SK-N-SH (cell line): ENCODE data around the gene FAM222B. TPM values are rescaled to one million over a fixed set of nuclear protein-coding genes. Genes with fewer than 3 reads are reported as not detected.

Source experiments
- CTCF ChIA-PET: fragments of 300-600, 350-600 bp; formaldehyde crosslinking; extraction: SDS; loops from one replicate; lab custom pipeline; 2021; lab: Yijun Ruan, JAX
- POLR2A ChIA-PET: fragments of 350-600 bp; sonication (Branson Sonifier 250); formaldehyde crosslinking; extraction: SDS; loops from one replicate; lab custom pipeline; 2020; ENCODE audit warnings: antibody characterized with exemption, inconsistent platforms; lab: Yijun Ruan, JAX
- DNase-seq: peaks from one replicate; pipeline ENCODE4 v3.0.0; 2012
- H2AFZ ChIP-seq: fragments of 200-600 bp; sonication (generic); 2 replicates; pipeline ENCODE4 v1.8.1; 2016; ENCODE audit warnings: antibody characterized with exemption, mild to moderate bottlenecking, low read depth
- H3F3A ChIP-seq: fragments of 200-600 bp; sonication (generic); replicated peaks from 2 replicates; pipeline ENCODE3; 2016; ENCODE audit warnings: antibody characterized with exemption, mild to moderate bottlenecking; ENCODE audit not compliant: insufficient read depth
- H3K27ac ChIP-seq, 2 experiments: fragments of 200-500 bp in 1 of 2; fragments of 200-600 bp in 1 of 2; sonication (Bioruptor generic) in 1 of 2; sonication (generic), shearing (Covaris generic) in 1 of 2; 2 replicates each; pipeline versions ENCODE4 v1.5.1 to v1.6.1; 2014 to 2016; ENCODE audit warnings: low read depth in 2 of 2, inconsistent platforms in 1 of 2, low read length in 1 of 2, mild to moderate bottlenecking in 1 of 2, mixed read lengths in 1 of 2
- H3K27me3 ChIP-seq: fragments of 200-600 bp; sonication (generic), shearing (Covaris generic); 2 replicates; pipeline ENCODE4 v1.6.1; 2016; ENCODE audit warnings: mixed run types; ENCODE audit not compliant: insufficient read depth
- H3K36me3 ChIP-seq, 2 experiments: fragments of 200-500 bp in 1 of 2; fragments of 200-600 bp in 1 of 2; sonication (Bioruptor generic) in 1 of 2; sonication (generic) in 1 of 2; replicated peaks in 1 of 2; 2 replicates each; pipeline versions ENCODE3 to v1.5.1; 2014 to 2016; ENCODE audit warnings: low read length in 1 of 2, mild to moderate bottlenecking in 1 of 2; ENCODE audit not compliant: insufficient read depth in 2 of 2, control insufficient read depth in 1 of 2
- H3K4me1 ChIP-seq, 2 experiments: fragments of 200-500 bp in 1 of 2; fragments of 200-600 bp in 1 of 2; sonication (Bioruptor generic) in 1 of 2; sonication (generic), shearing (Covaris generic) in 1 of 2; 2 replicates each; pipeline versions ENCODE4 v1.5.1 to v1.6.1; 2014 to 2016; ENCODE audit warnings: low read depth in 1 of 2, low read length in 1 of 2, mixed run types in 1 of 2; ENCODE audit not compliant: insufficient read depth in 2 of 2, control insufficient read depth in 1 of 2
- H3K4me2 ChIP-seq: fragments of 200-600 bp; sonication (generic), shearing (Covaris generic); 2 replicates; pipeline ENCODE4 v1.6.1; 2017; ENCODE audit warnings: mixed run types
- H3K4me3 ChIP-seq, 2 experiments: fragments of 200-500 bp in 1 of 2; fragments of 200-600 bp in 1 of 2; sonication (Bioruptor generic) in 1 of 2; sonication (generic), shearing (Covaris generic) in 1 of 2; 2 replicates each; pipeline versions ENCODE4 v1.5.1 to v1.8.1; 2014 to 2016; ENCODE audit warnings: low read depth in 2 of 2, inconsistent platforms in 1 of 2, low read length in 1 of 2, mild to moderate bottlenecking in 1 of 2, mixed read lengths in 1 of 2, moderate library complexity in 1 of 2
- H3K79me2 ChIP-seq: fragments of 200-600 bp; sonication (generic); 2 replicates; pipeline ENCODE4 v1.8.1; 2017; ENCODE audit warnings: mild to moderate bottlenecking; ENCODE audit not compliant: insufficient read depth
- H3K9ac ChIP-seq: fragments of 200-600 bp; sonication (generic); 2 replicates; pipeline ENCODE4 v1.6.1; 2017; ENCODE audit warnings: mixed run types
- H3K9me2 ChIP-seq: fragments of 200-600 bp; sonication (generic); 2 replicates; pipeline ENCODE4 v1.6.1; 2017; ENCODE audit warnings: mixed run types
- H3K9me3 ChIP-seq: fragments of 200-600 bp; sonication (generic); 2 replicates; pipeline ENCODE4 v1.6.1; 2017; ENCODE audit warnings: mixed run types, mild to moderate bottlenecking, moderate library complexity
- H4K20me1 ChIP-seq: fragments of 200-600 bp; sonication (generic); 2 replicates; pipeline ENCODE4 v1.6.1; 2017; ENCODE audit warnings: mild to moderate bottlenecking, mixed run types; ENCODE audit not compliant: insufficient read depth
- EP300 ChIP-seq, 2 experiments: IDR thresholded peaks; 2 replicates each; pipeline versions ENCODE4 v1.4.0 to v1.6.1; 2012; ENCODE audit warnings: borderline replicate concordance in 1 of 2, low read depth in 1 of 2, low read length in 1 of 2
- EZH2phosphoT487 ChIP-seq: fragments of 200-600 bp; sonication (generic); IDR thresholded peaks from 2 replicates; pipeline ENCODE4 v1.6.1; 2017; ENCODE audit warnings: low read depth, mixed run types, mild to moderate bottlenecking, antibody characterized with exemption, moderate library complexity, borderline replicate concordance
- FOSL2 ChIP-seq: IDR thresholded peaks from 2 replicates; pipeline ENCODE4 v1.4.0; 2012; ENCODE audit warnings: low read depth, mild to moderate bottlenecking, moderate library complexity, borderline replicate concordance
- FOXM1 ChIP-seq: IDR thresholded peaks from 2 replicates; pipeline ENCODE4 v1.4.0; 2012; ENCODE audit warnings: low read depth, mild to moderate bottlenecking
- GABPA ChIP-seq: IDR thresholded peaks from 2 replicates; pipeline ENCODE4 v1.4.0; 2012; ENCODE audit warnings: low read depth, mild to moderate bottlenecking
- JUND ChIP-seq: IDR thresholded peaks from 2 replicates; pipeline ENCODE4 v1.4.0; 2012
- MEF2A ChIP-seq: IDR thresholded peaks from 2 replicates; pipeline ENCODE4 v1.4.0; 2012; ENCODE audit warnings: low read depth, borderline replicate concordance
- NRF1 ChIP-seq: IDR thresholded peaks from 2 replicates; pipeline ENCODE4 v1.6.1; 2012; ENCODE audit warnings: low read depth, mild to moderate bottlenecking, low read length
- RCOR1 ChIP-seq: fragments of 150-350 bp; IDR thresholded peaks from 2 replicates; pipeline ENCODE4 v1.6.1; 2017; ENCODE audit warnings: antibody characterized with exemption, low read length
- RFX5 ChIP-seq: IDR thresholded peaks from 2 replicates; pipeline ENCODE4 v1.6.1; 2012; ENCODE audit warnings: mild to moderate bottlenecking, improper control_type of control experiment, low read length
- RXRA ChIP-seq: IDR thresholded peaks from 2 replicates; pipeline ENCODE4 v1.4.0; 2012; ENCODE audit warnings: low read depth, mild to moderate bottlenecking, borderline replicate concordance
- SMC3 ChIP-seq: IDR thresholded peaks from 2 replicates; pipeline ENCODE4 v1.6.1; 2012; ENCODE audit warnings: low read depth, low read length, improper control_type of control experiment
- WGBS: methylation state at CpG from one replicate; pipeline ENCODE4 v1.1.6; 2017; ENCODE audit warnings: low lambda C conversion rate; 5-methylcytosine and 5-hydroxymethylcytosine counted together
- polyA plus RNA-seq, 3 experiments: library from polyadenylated mRNA; depleted of rRNA; stranded (reverse); fragments of >200 nt; gene quantifications; 2 replicates each; pipeline ENCODE4 v1.2.3, GENCODE V29; 2012
- TF ChIP-seq, protein P1 (sequence below): IDR thresholded peaks from 2 replicates; pipeline ENCODE4 v1.4.0; 2012; ENCODE audit warnings: low read depth, borderline replicate concordance
- TF ChIP-seq, protein P2 (sequence below): fragments of 150-350 bp; IDR thresholded peaks from 2 replicates; pipeline ENCODE4 v1.6.1; 2017; ENCODE audit warnings: antibody characterized with exemption, low read length, low read depth, borderline replicate concordance
- TF ChIP-seq, protein P3 (sequence below): IDR thresholded peaks from 2 replicates; pipeline ENCODE4; 2012
- TF ChIP-seq, protein P4 (sequence below): IDR thresholded peaks from 2 replicates; pipeline ENCODE4 v1.4.0; 2012; ENCODE audit warnings: low read depth, borderline replicate concordance

FAM222B gene
- polyA plus RNA-seq, 1 of the 3 experiments (the other 2 are of a cell fraction) = 9.0 TPM

DNA sequence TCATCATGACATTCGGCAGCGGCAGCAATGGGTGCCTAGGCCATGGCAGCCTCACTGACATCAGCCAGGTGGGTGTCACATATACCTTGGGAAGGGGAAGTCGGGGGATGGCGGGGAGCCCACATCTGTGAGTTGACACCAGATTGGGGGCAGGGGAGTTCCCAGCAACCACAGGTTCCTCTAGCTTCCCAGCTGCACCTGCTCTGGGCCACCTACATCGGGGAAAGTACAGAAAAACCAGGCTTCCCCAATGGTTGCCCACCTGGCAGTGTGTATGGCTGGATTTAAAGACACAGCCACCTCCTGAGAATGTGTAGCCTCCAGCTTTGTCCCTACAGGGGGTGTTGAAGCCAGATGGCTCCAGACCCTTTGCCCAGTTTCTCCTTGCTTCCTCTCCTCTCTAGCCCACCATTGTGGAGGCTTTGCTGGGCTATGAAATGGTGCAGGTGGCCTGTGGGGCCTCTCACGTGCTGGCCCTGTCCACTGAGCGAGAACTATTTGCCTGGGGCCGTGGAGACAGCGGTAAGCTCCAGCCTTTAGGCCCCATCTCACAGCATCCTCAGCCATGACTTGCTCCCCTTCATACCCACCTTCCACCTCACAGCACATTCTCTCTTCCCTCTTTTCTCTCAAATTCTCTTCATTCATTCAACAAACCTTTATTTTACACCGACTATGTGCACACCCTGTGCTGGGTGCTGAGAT, 103.8 kb downstream of the FAM222B start:
- peaks cover 6 to 18% of the 10 kb centered on the region in 2 experiments; a peak in 2 of 4 replicates for H3K4me1 ChIP-seq
- no peaks in the 10 kb centered on the region for H4K20me1 ChIP-seq
- no peaks in the 10 kb centered on the region for H3K36me3 ChIP-seq
- H3K9me2 ChIP-seq = no peaks in the 10 kb centered on the region
- ChIA-PET CTCF (interaction anchor here (1.2 to 20.4 kb wide), 2 partner anchors 11 to 15 kb away, joined by 3 to 612 read pairs; partner anchors contain the start of genes NEK8, RPL23A and TLCD1), POLR2A (no interaction called here)
- no peak overlapping the region for H3K27ac ChIP-seq
- H2AFZ ChIP-seq = no peak overlapping the region
- peaks cover 4% of the 10 kb centered on the region; the same call in 1 of the 2 replicates for H3K79me2 ChIP-seq
- TF ChIP-seq RFX5 (no peak), RCOR1 (no peak), SMC3 (no peak), RXRA (no peak), JUND (no peak), EP300 (IDR thresholded peaks at IDR 0.05; ENCODE audit: borderline replicate concordance in 1 of 2, low read depth in 1 of 2, low read length in 1 of 2) (no peak), FOSL2 (no peak), NRF1 (no peak), EZH2phosphoT487 (no peak), MEF2A (no peak), GABPA (no peak), FOXM1 (no peak)
- TF ChIP-seq, protein P1, sequence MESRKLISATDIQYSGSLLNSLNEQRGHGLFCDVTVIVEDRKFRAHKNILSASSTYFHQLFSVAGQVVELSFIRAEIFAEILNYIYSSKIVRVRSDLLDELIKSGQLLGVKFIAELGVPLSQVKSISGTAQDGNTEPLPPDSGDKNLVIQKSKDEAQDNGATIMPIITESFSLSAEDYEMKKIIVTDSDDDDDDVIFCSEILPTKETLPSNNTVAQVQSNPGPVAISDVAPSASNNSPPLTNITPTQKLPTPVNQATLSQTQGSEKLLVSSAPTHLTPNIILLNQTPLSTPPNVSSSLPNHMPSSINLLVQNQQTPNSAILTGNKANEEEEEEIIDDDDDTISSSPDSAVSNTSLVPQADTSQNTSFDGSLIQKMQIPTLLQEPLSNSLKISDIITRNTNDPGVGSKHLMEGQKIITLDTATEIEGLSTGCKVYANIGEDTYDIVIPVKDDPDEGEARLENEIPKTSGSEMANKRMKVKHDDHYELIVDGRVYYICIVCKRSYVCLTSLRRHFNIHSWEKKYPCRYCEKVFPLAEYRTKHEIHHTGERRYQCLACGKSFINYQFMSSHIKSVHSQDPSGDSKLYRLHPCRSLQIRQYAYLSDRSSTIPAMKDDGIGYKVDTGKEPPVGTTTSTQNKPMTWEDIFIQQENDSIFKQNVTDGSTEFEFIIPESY = no peak
- TF ChIP-seq, protein P2, sequence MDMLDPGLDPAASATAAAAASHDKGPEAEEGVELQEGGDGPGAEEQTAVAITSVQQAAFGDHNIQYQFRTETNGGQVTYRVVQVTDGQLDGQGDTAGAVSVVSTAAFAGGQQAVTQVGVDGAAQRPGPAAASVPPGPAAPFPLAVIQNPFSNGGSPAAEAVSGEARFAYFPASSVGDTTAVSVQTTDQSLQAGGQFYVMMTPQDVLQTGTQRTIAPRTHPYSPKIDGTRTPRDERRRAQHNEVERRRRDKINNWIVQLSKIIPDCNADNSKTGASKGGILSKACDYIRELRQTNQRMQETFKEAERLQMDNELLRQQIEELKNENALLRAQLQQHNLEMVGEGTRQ = no peak
- TF ChIP-seq, protein P3, sequence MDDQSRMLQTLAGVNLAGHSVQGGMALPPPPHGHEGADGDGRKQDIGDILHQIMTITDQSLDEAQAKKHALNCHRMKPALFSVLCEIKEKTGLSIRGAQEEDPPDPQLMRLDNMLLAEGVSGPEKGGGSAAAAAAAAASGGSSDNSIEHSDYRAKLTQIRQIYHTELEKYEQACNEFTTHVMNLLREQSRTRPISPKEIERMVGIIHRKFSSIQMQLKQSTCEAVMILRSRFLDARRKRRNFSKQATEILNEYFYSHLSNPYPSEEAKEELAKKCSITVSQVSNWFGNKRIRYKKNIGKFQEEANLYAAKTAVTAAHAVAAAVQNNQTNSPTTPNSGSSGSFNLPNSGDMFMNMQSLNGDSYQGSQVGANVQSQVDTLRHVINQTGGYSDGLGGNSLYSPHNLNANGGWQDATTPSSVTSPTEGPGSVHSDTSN = no peak
- TF ChIP-seq, protein P4, sequence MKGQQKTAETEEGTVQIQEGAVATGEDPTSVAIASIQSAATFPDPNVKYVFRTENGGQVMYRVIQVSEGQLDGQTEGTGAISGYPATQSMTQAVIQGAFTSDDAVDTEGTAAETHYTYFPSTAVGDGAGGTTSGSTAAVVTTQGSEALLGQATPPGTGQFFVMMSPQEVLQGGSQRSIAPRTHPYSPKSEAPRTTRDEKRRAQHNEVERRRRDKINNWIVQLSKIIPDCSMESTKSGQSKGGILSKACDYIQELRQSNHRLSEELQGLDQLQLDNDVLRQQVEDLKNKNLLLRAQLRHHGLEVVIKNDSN = no peak
- no peaks in the 10 kb centered on the region for H3K9me3 ChIP-seq
- 89% methylated on average over 9 of the region's 10 CpGs for WGBS
- H3K9ac ChIP-seq = no peak overlapping the region
- H3K27me3 ChIP-seq = no peaks in the 10 kb centered on the region
- no peak for DNase-seq
- no peak overlapping the region for H3K4me2 ChIP-seq
- H3F3A ChIP-seq = peaks cover 21% of the 10 kb centered on the region
- H3K4me3 ChIP-seq = no peak overlapping the region
